ENCODE results near the gene CNTF.

CNTF gene

GRCh38 chr11:58647866-58648265, 25.4 kb downstream of the CNTF start:
- no peak for DNase-seq

GRCh38 chr11:58649623-58650022, 27.2 kb downstream of the CNTF start:
- DNase-seq: no peak

GRCh38 chr11:58650496-58650895, 28.0 kb downstream of the CNTF start:
- no peak for DNase-seq

- no peak for DNase-seq
These were observed 30.3 kb downstream of the CNTF start for GRCh38 chr11:58652726-58653280.

- DNase-seq: peak in 1 of 2 experiments; percentile 58
These were observed 31.8 kb downstream of the CNTF start for GRCh38 chr11:58654079-58654907.

GRCh38 chr11:58654908-58655296, 32.4 kb downstream of the CNTF start:
- DNase-seq: no peak

GRCh38 chr11:58656348-58656747, 33.9 kb downstream of the CNTF start:
- DNase-seq: no peak

GRCh38 chr11:58658623-58659022, 36.2 kb downstream of the CNTF start:
- no peak for DNase-seq

GRCh38 chr11:58659404-58659803, 36.9 kb downstream of the CNTF start:
- DNase-seq: no peak

- DNase-seq: no peak
These were observed 37.6 kb downstream of the CNTF start for GRCh38 chr11:58659910-58660570.

- no peak for DNase-seq
These were observed 49.6 kb downstream of the CNTF start for GRCh38 chr11:58671983-58672633.

- DNase-seq: no peak
These were observed 52.1 kb downstream of the CNTF start for GRCh38 chr11:58674609-58675008.
